ENCODE results near the gene LAMB4. TPM values are rescaled to one million over a fixed set of nuclear protein-coding genes. Genes with fewer than 3 reads are reported as not detected.
A peak's percentile ranks its signal among the peaks of the same experiment; 100 is the strongest.

The LAMB4 gene
- total and polyA plus RNA-seq, 3 experiments from 2014 or later: not detected

DNA sequence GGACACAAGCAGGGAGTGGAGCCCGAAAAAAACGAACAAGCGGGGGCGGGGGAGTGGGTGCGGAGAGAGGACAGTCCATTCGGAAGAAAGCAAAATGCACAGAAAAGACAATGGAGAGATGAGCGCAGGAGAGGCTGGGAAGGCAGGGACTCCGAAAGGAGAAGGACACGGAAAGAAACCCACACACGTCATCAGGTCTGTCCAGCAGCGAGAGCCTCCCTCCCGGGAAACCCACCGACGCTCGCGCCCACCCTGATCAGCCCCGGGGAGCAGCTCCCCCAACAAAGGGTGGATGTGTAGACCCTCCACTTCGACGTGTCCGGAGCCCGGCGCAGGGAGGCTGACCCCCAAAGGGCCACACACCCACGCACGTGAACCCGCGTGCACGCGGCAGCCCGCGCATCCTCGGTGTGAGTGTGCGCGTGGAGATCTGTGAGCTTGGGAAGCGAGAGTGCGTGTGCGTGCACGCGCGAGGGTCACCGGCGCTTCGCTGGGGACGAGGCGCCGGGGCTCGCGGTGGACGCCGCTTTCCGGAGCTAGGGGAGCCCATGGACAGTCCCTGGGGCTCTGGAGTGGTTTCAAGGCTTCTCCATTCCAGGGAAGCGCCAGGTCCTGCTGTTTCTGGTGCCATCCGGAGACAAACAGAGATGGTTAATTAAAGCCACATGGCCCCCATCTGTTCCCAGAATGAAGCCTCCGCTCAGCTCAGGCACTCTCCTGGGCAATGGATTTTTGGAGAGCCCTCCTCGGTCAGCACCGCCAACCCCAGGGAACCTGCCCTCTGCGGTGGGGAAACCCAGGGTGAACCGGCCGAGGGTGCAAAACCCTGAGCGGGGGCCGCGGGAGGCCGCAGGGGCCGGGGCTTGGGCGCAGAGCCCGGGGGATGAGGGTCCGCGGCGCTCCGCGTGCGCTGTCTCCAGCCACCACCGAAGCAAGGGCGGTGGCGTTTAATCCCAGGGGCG lies 128.1 kb downstream of the LAMB4 start:
- Mint-ChIP-seq H3K27me3 (peaks cover 42 to 63% of the 10 kb centered on the region in 2 donors), H3K4me3 (peak overlapping the region in 6 of 7 donors; percentile 40 to 68 (median 59)), H3K4me1 (peaks cover 14 to 33% (median 14%) of the 10 kb centered on the region in 3 donors), H3K36me3 (peaks cover 0 to 4% (median 0%) of the 10 kb centered on the region in 3 donors), H3K9me3 (no peaks in the 10 kb centered on the region), H3K27ac (no peak overlapping the region)
- no peak for DNase-seq
- Histone ChIP-seq H3K27me3 (ENCODE audit: insufficient read depth, low read length, poor library complexity, severe bottlenecking) (peaks cover 15% of the 10 kb centered on the region), H3K36me3 (ENCODE audit: insufficient read depth, low read length) (no peaks in the 10 kb centered on the region), H3K9me3 (ENCODE audit: low read length) (no peaks in the 10 kb centered on the region), H3K4me1 (ENCODE audit: insufficient read depth, low read length) (no peaks in the 10 kb centered on the region), H3K4me3 (ENCODE audit: low read length) (peak overlapping the region; percentile 8), H3K27ac (ENCODE audit: low read depth, low read length) (peak overlapping the region; percentile 53)
- POLR2A ChIA-PET: no interaction called here
- CTCF ChIA-PET: no interaction called here

- no peak overlapping the region for H3K27ac ChIP-seq (ENCODE audit: low read depth, low read length)
- H3K9me3 ChIP-seq (ENCODE audit: low read length): no peaks in the 10 kb centered on the region
- H3K9me3 Mint-ChIP-seq: no peaks in the 10 kb centered on the region
- H3K27me3 ChIP-seq (ENCODE audit: insufficient read depth, low read length, poor library complexity, severe bottlenecking): peaks cover 15% of the 10 kb centered on the region
- no peak for DNase-seq
- ChIA-PET CTCF (no interaction called here), POLR2A (no interaction called here)
- peaks cover 14 to 33% (median 14%) of the 10 kb centered on the region in 3 donors for H3K4me1 Mint-ChIP-seq
- H3K27ac Mint-ChIP-seq: no peak overlapping the region
- peak overlapping the region; percentile 50 to 68 (median 54) for H3K4me3 Mint-ChIP-seq
- peak overlapping the region; percentile 8 for H3K4me3 ChIP-seq (ENCODE audit: low read length)
- peaks cover 41 to 62% of the 10 kb centered on the region in 2 donors for H3K27me3 Mint-ChIP-seq
- H3K36me3 Mint-ChIP-seq: peaks cover 0 to 4% (median 0%) of the 10 kb centered on the region in 3 donors
- no peaks in the 10 kb centered on the region for H3K4me1 ChIP-seq (ENCODE audit: insufficient read depth, low read length)
- no peaks in the 10 kb centered on the region for H3K36me3 ChIP-seq (ENCODE audit: insufficient read depth, low read length)
Measured at GRCh38 chr7:108000875-108001763, 129.0 kb downstream of the LAMB4 start.

DNA sequence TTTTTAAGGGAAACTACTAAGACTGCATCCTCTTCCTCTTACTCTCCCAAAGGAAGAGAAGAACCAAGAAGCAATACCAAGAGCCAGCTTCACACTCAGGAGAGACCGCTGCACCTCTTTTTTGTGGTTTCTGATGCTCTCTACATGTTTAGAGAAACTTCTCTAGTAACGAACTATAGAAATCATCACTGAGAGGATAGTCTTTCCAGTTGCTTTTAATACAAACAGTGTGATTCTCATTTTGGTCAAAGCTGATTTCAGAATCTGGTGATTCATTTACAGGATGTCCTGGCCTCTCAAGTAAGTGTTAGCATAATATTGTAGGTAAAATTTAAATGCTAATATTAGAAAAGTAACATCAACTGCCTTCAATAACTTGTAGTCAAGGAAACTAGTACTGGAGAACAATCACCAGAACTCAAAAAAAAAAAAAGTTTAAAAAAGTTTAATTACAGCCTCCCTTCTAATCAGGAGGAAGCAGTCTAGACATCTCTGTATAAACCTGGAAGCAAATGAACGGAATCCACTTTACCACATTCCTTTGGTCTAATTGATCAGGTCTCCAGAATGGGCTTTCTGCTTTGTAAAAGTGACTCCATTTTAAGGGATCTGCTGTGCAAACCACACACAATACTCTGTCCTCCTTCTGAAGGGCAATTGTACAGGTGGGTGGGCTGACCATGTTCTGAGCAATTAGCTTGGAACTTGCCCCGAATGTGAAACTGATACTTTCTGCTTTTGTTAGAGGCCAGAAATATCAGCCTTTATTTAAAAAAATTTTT lies 130.2 kb downstream of the LAMB4 start:
- CTCF ChIA-PET: interaction anchor here (1.5 kb wide), 1 partner anchor 14 kb away, joined by 5 read pairs; no protein-coding TSS in a partner anchor
- H3K27ac ChIP-seq (ENCODE audit: low read depth, low read length): no peak overlapping the region
- no peaks in the 10 kb centered on the region for H3K9me3 ChIP-seq (ENCODE audit: low read length)
- Mint-ChIP-seq H3K27me3 (peaks cover 38 to 62% of the 10 kb centered on the region in 2 donors), H3K4me1 (peaks cover 14 to 31% (median 14%) of the 10 kb centered on the region in 3 donors), H3K27ac (no peak overlapping the region), H3K9me3 (no peaks in the 10 kb centered on the region), H3K36me3 (peaks cover 0 to 4% (median 0%) of the 10 kb centered on the region in 3 donors), H3K4me3 (no peak overlapping the region)
- H3K4me3 ChIP-seq (ENCODE audit: low read length): no peak overlapping the region
- H3K27me3 ChIP-seq (ENCODE audit: insufficient read depth, low read length, poor library complexity, severe bottlenecking): peaks cover 15% of the 10 kb centered on the region
- no peak for DNase-seq
- no peaks in the 10 kb centered on the region for H3K36me3 ChIP-seq (ENCODE audit: insufficient read depth, low read length)
- POLR2A ChIA-PET: no interaction called here
- H3K4me1 ChIP-seq (ENCODE audit: insufficient read depth, low read length): no peaks in the 10 kb centered on the region

DNA sequence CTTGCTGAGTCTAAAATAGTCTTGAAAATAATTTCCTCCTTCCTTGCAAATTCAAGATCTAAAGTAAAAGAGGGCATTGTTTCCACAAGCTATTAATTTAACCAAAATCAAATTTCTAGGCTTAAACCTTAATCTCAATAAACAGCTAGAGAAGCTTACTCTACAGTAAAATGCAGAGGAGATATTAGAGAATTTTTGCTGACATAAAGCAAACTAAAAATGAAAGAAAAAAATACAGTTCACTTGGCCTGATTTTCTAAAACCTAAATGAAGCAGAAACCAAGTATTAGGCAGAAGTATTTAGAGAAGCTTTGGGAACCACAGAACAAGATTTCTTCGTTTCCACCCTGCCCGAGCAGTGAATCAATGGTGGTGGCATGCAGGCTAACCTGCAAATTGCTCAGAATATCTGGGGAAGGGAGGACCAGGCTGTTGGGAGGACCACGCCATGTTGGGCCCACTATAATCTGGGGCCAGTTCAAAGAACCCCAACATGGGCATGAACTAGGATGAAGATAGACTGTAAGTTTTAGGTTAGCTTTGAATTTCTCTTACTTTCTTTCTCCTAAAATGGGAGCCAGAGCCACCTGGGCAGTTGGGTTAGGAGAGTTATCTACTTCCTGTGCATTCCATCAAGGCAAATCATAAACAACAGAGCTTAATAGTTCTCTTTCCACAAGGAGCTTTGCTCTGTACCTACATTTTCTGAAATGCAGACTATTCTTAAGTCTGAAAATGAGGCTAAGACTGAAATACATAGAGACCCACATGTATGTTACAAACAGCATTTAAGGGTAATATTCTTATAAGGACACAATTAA lies 131.3 kb downstream of the LAMB4 start:
- Histone ChIP-seq H3K27ac (ENCODE audit: low read depth, low read length) (no peak overlapping the region), H3K36me3 (ENCODE audit: insufficient read depth, low read length) (no peaks in the 10 kb centered on the region), H3K4me1 (ENCODE audit: insufficient read depth, low read length) (no peaks in the 10 kb centered on the region), H3K27me3 (ENCODE audit: insufficient read depth, low read length, poor library complexity, severe bottlenecking) (peaks cover 13% of the 10 kb centered on the region), H3K9me3 (ENCODE audit: low read length) (no peaks in the 10 kb centered on the region), H3K4me3 (ENCODE audit: low read length) (no peak overlapping the region)
- peaks cover 32 to 58% of the 10 kb centered on the region in 2 donors for H3K27me3 Mint-ChIP-seq
- DNase-seq: no peak
- no peak overlapping the region for H3K27ac Mint-ChIP-seq
- H3K4me3 Mint-ChIP-seq: no peak overlapping the region
- POLR2A ChIA-PET: no interaction called here
- peaks cover 0 to under 1% (median 0%) of the 10 kb centered on the region in 3 donors for H3K36me3 Mint-ChIP-seq
- CTCF ChIA-PET: interaction anchor here (1.5 kb wide), 1 partner anchor 15 kb away, joined by 5 read pairs; no protein-coding TSS in a partner anchor
- H3K4me1 Mint-ChIP-seq: peaks cover 9 to 23% (median 10%) of the 10 kb centered on the region in 3 donors
- no peaks in the 10 kb centered on the region for H3K9me3 Mint-ChIP-seq

DNA sequence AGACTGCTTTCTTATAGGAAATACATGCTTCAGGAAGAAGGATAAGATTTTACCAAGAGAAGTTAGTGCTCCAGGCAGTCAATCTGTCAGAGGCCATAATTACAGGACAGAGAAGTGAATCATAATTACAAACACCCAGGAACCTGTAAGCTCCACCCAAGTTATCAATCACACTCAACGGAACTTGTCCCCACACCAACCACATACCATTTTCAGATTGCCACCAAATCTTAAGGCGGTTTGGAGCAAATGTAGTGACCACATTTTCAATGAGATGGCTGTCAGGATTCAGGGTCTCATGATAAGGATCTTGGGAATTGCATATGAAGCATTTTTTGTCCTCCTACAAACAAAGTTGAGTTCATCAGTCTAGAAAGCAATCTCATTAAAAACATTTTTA lies 132.0 kb downstream of the LAMB4 start:
- H3K27ac ChIP-seq (ENCODE audit: low read depth, low read length): no peak overlapping the region
- Mint-ChIP-seq H3K36me3 (no peaks in the 10 kb centered on the region), H3K9me3 (no peaks in the 10 kb centered on the region), H3K27me3 (peaks cover 37 to 58% of the 10 kb centered on the region in 2 donors), H3K4me1 (peaks cover 4 to 17% (median 6%) of the 10 kb centered on the region in 3 donors), H3K4me3 (no peak overlapping the region), H3K27ac (no peak overlapping the region)
- no peaks in the 10 kb centered on the region for H3K36me3 ChIP-seq (ENCODE audit: insufficient read depth, low read length)
- H3K4me3 ChIP-seq (ENCODE audit: low read length): no peak overlapping the region
- H3K4me1 ChIP-seq (ENCODE audit: insufficient read depth, low read length): no peaks in the 10 kb centered on the region
- no peak for DNase-seq
- no peaks in the 10 kb centered on the region for H3K9me3 ChIP-seq (ENCODE audit: low read length)
- peaks cover 7% of the 10 kb centered on the region for H3K27me3 ChIP-seq (ENCODE audit: insufficient read depth, low read length, poor library complexity, severe bottlenecking)
- ChIA-PET POLR2A (no interaction called here), CTCF (no interaction called here)

GRCh38 chr7:107996072-107996882 lies 133.9 kb downstream of the LAMB4 start:
- Histone ChIP-seq H3K27me3 (ENCODE audit: insufficient read depth, low read length, poor library complexity, severe bottlenecking) (peaks cover 7% of the 10 kb centered on the region), H3K27ac (ENCODE audit: low read depth, low read length) (no peak overlapping the region), H3K4me1 (ENCODE audit: insufficient read depth, low read length) (no peaks in the 10 kb centered on the region), H3K36me3 (ENCODE audit: insufficient read depth, low read length) (no peaks in the 10 kb centered on the region), H3K9me3 (ENCODE audit: low read length) (no peaks in the 10 kb centered on the region), H3K4me3 (ENCODE audit: low read length) (no peak overlapping the region)
- Mint-ChIP-seq H3K4me3 (no peak overlapping the region), H3K4me1 (peaks cover under 1 to 6% (median 3%) of the 10 kb centered on the region in 3 donors), H3K36me3 (no peaks in the 10 kb centered on the region), H3K9me3 (peaks cover 0 to 2% (median 0%) of the 10 kb centered on the region in 5 donors), H3K27me3 (peaks cover 28 to 62% of the 10 kb centered on the region in 2 donors), H3K27ac (no peak overlapping the region)
- POLR2A ChIA-PET: no interaction called here
- CTCF ChIA-PET: no interaction called here
- DNase-seq: no peak
